Small intestine (tissue), 7 donors: ENCODE measurements around the gene PTCH2. TPM values are rescaled to one million over a fixed set of nuclear protein-coding genes. Genes with fewer than 3 reads are reported as not detected.

Source experiments
- DNase-seq, 2 donors: peaks; one replicate each; pipeline versions ENCODE4 v3.0.0 to v3.0.0-alpha.2; 2013
- FAIRE-seq: peaks from 2 replicates; lab custom pipeline; 2012; peaks lifted over from hg19 to GRCh38; lab: Jason Lieb, UNC
- H3K27ac ChIP-seq, 3 donors: one replicate each; pipeline ENCODE4 v1.5.1; 2013; ENCODE audit warnings: low read length in 2 of 3, mild to moderate bottlenecking in 2 of 3, control low read depth in 1 of 3, inconsistent platforms in 1 of 3, low read depth in 1 of 3, moderate library complexity in 1 of 3
- H3K27me3 ChIP-seq, 3 donors: one replicate each; pipeline ENCODE4 v1.6.1; 2013; ENCODE audit warnings: low read length in 3 of 3, inconsistent platforms in 1 of 3; ENCODE audit not compliant: control insufficient read depth in 3 of 3, insufficient read depth in 3 of 3
- H3K36me3 ChIP-seq, 3 donors: one replicate each; pipeline ENCODE4 v1.6.1; 2013; ENCODE audit warnings: low read length in 3 of 3, inconsistent platforms in 1 of 3, low read depth in 1 of 3, mild to moderate bottlenecking in 1 of 3, moderate library complexity in 1 of 3; ENCODE audit not compliant: control insufficient read depth in 3 of 3, insufficient read depth in 2 of 3
- H3K4me1 ChIP-seq, 3 donors: one replicate each; pipeline ENCODE4 v1.6.1; 2013; ENCODE audit warnings: low read length in 2 of 3, inconsistent platforms in 1 of 3, low read depth in 1 of 3, mild to moderate bottlenecking in 1 of 3, moderate library complexity in 1 of 3; ENCODE audit not compliant: control insufficient read depth in 3 of 3, insufficient read depth in 2 of 3
- H3K4me3 ChIP-seq, 3 donors: one replicate each; pipeline ENCODE4 v1.5.1; 2013; ENCODE audit warnings: low read length in 3 of 3, control low read depth in 1 of 3, inconsistent platforms in 1 of 3, low read depth in 1 of 3, mild to moderate bottlenecking in 1 of 3, moderate library complexity in 1 of 3
- H3K9me3 ChIP-seq, 2 donors: one replicate each; pipeline ENCODE4 v1.6.1; 2013; ENCODE audit warnings: low read depth in 1 of 2, low read length in 1 of 2; ENCODE audit not compliant: control insufficient read depth in 2 of 2, insufficient read depth in 1 of 2
- WGBS, 3 donors: extraction: QIAGEN DNeasy Blood & Tissue Kit; methylation state at CpG; one replicate each; pipeline ENCODE4 v1.1.7; 2013; 5-methylcytosine and 5-hydroxymethylcytosine counted together
- polyA plus RNA-seq, 4 donors: library from polyadenylated mRNA; stranded (reverse) in 3 of 4; unstranded in 1 of 4; fragments of 200-250 nt in 3 of 4; fragments of 120-200 nt in 1 of 4; gene quantifications; one replicate each; pipeline versions ENCODE4 v1.2.1 to v1.2.3, GENCODE V29; 2013
- donor health status: healthy with polysubstance abuse.
- donor health status: control.
- donor health status: control.
- donor health status: Bipolar disorder and iron deficiency.
- donor health status: healthy.

The PTCH2 gene
- polyA plus RNA-seq, 4 donors = 0.27 to 3.2 (median 0.36) TPM

GRCh38 chr1:44805311-44806024, 37.6 kb downstream of the PTCH2 start:
- peak overlapping the region in 1 of 3 donors; percentile 20 for H3K27ac ChIP-seq
- H3K4me1 ChIP-seq = peaks cover 27 to 63% (median 28%) of the 10 kb centered on the region in 3 donors
- 94 to 96% (median 94%) methylated on average over 19 to 20 of the region's 20 CpGs for WGBS, 3 donors
- H3K27me3 ChIP-seq = no peaks in the 10 kb centered on the region
- no peak overlapping the region for H3K4me3 ChIP-seq
- DNase-seq = no peak
- peaks cover 2 to 70% (median 8%) of the 10 kb centered on the region in 3 donors for H3K36me3 ChIP-seq
- H3K9me3 ChIP-seq = no peaks in the 10 kb centered on the region
- FAIRE-seq = no peak

GRCh38 chr1:44803312-44804095, 39.5 kb downstream of the PTCH2 start:
- Histone ChIP-seq H3K36me3 (peaks cover 2 to 60% (median 8%) of the 10 kb centered on the region in 3 donors), H3K27me3 (no peaks in the 10 kb centered on the region), H3K9me3 (no peaks in the 10 kb centered on the region), H3K4me3 (no peak overlapping the region), H3K27ac (peak overlapping the region in 1 of 3 donors; percentile 49), H3K4me1 (peaks cover 10 to 51% (median 16%) of the 10 kb centered on the region in 3 donors)
- no peak for DNase-seq
- no peak for FAIRE-seq
- 86 to 92% (median 89%) methylated on average over 13 of the region's 13 CpGs for WGBS, 3 donors

DNA sequence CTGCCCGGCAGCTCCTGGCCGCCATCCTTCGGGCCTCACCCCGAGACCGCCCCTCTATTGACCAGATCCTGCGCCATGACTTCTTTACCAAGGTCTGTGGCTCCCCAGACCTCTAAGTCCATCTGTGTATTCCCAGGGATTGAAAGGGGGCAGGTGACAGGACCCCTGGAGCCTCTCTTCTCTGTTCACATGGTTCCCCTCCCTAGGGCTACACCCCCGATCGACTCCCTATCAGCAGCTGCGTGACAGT, 40.1 kb downstream of the PTCH2 start:
- DNase-seq = no peak
- no peak for FAIRE-seq
- 92 to 96% (median 93%) methylated on average over 9 of the region's 9 CpGs for WGBS, 3 donors
- Histone ChIP-seq H3K36me3 (peaks cover 2 to 60% (median 8%) of the 10 kb centered on the region in 3 donors), H3K4me1 (peaks cover 4 to 46% (median 12%) of the 10 kb centered on the region in 3 donors), H3K9me3 (no peaks in the 10 kb centered on the region), H3K27ac (peak overlapping the region in 1 of 3 donors; percentile 31), H3K27me3 (no peaks in the 10 kb centered on the region), H3K4me3 (no peak overlapping the region)

GRCh38 chr1:44802306-44803061, 40.6 kb downstream of the PTCH2 start:
- Histone ChIP-seq H3K36me3 (peaks cover 2 to 59% (median 8%) of the 10 kb centered on the region in 3 donors), H3K4me1 (peaks cover 4 to 41% (median 10%) of the 10 kb centered on the region in 3 donors), H3K9me3 (no peaks in the 10 kb centered on the region), H3K27me3 (no peaks in the 10 kb centered on the region), H3K4me3 (no peak overlapping the region), H3K27ac (peak overlapping the region in 1 of 3 donors; percentile 58)
- FAIRE-seq (no peak), DNase-seq (no peak)
- 84 to 90% (median 89%) methylated on average over 13 of the region's 13 CpGs for WGBS, 3 donors

GRCh38 chr1:44801491-44802305, 41.4 kb downstream of the PTCH2 start:
- DNase-seq (no peak), FAIRE-seq (no peak)
- Histone ChIP-seq H3K4me3 (peak overlapping the region in 2 of 3 donors; percentile 9 to 22), H3K4me1 (peaks cover 2 to 33% (median 5%) of the 10 kb centered on the region in 3 donors), H3K27me3 (no peaks in the 10 kb centered on the region), H3K9me3 (no peaks in the 10 kb centered on the region), H3K27ac (peak overlapping the region in 1 of 3 donors; percentile 58), H3K36me3 (peaks cover 2 to 51% (median 8%) of the 10 kb centered on the region in 3 donors)
- 62 to 78% (median 67%) methylated on average over 13 of the region's 13 CpGs for WGBS, 3 donors

DNA sequence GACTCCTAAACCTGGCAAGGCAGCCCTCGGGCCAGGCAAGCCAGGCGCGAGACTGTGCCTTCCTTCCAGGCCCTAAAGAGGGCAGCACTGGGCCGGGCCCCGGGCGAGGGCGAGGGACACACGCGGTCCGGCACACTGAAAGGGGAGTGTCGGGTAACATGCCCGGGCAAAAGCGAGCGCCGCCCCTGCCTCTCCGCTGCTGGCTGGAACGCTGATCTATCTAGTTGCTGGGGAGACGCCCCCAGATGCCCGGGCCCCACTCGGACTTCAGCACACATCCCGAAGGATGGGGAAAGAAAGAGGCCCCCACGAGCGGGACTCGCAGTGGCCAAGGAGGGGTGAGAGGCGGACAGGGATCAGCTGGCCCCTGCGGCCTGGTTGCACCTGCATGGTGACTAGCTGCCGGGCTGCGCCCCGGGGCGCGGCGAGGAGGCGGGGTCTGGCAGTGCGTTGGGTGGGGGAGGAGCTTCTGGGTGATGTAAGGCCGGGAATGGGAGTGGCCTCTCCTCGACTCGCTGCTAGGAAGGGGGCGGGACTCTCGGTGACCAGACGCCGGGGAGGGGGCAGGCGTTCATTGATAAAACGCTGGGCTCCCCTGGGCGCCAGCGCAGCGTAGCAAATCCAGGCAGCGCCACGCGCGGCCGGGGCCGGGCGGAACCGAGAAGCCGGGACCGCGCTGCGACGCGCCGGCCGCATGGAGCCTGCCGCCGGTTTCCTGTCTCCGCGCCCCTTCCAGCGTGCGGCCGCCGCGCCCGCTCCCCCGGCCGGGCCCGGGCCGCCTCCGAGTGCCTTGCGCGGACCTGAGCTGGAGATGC, 43.1 kb downstream of the PTCH2 start, which contains the start of gene PLK3:
TSS of gene PLK3 (plus strand) at position 608 of the 815 bp plus-strand sequence. CDS start at position 695, 87 bp downstream.
- WGBS, 3 donors = 0 to 1% (median 0%) methylated on average over 48 to 79 of the region's 79 CpGs
- Histone ChIP-seq H3K9me3 (no peaks in the 10 kb centered on the region), H3K27ac (peak within 1 kb of the TSS; percentile 92 to 98 (median 92)), H3K4me1 (peaks cover 0 to 30% (median 2%) of the 10 kb centered on the region in 3 donors), H3K27me3 (no peaks in the 10 kb centered on the region), H3K4me3 (peak within 1 kb of the TSS; percentile 78 to 94 (median 86)), H3K36me3 (peaks cover 2 to 34% (median 6%) of the 10 kb centered on the region in 3 donors)
- FAIRE-seq = no peak
- DNase-seq = peak; percentile 98 to 99
